ENCODE results near the gene CYP4A22. TPM values are rescaled to one million over a fixed set of nuclear protein-coding genes. Genes with fewer than 3 reads are reported as not detected.
"Not testable (repeated sequence)": the region's sequence is repeated elsewhere in the genome, so short reads cannot be mapped to it uniquely, and the experiment has no call there.

CYP4A22 gene
- total and polyA plus RNA-seq, 9 donors, result 0.07 to 0.20 (median 0.14) TPM; not detected in 6

GRCh38 chr1:47191940-47192457 lies 54.8 kb downstream of the CYP4A22 start:
- Histone ChIP-seq H3K27ac (ENCODE audit: low read length) (no peak overlapping the region), H3K4me1 (ENCODE audit: control insufficient read depth, insufficient read depth, low read length) (peaks cover 38% of the 10 kb centered on the region), H3K27me3 (ENCODE audit: control insufficient read depth, insufficient read depth, low read length) (no peaks in the 10 kb centered on the region), H3K4me3 (ENCODE audit: low read length) (no peak overlapping the region), H3K9me3 (replicated peaks; ENCODE audit: control insufficient read depth, low read depth, low read length) (no peaks in the 10 kb centered on the region), H3K36me3 (ENCODE audit: control insufficient read depth, insufficient read depth, low read length) (no peaks in the 10 kb centered on the region)
- DNase-seq, result no peak
- 30% methylated on average over 3 of the region's 4 CpGs for WGBS (ENCODE audit: insufficient coverage)

GRCh38 chr1:47192458-47193384 lies 55.5 kb downstream of the CYP4A22 start:
- H3K27me3 ChIP-seq (ENCODE audit: control insufficient read depth, insufficient read depth, low read length), result no peaks in the 10 kb centered on the region
- H3K36me3 ChIP-seq (ENCODE audit: control insufficient read depth, insufficient read depth, low read length), result no peaks in the 10 kb centered on the region
- peak; percentile 88 for DNase-seq
- WGBS (ENCODE audit: insufficient coverage), result 5% methylated on average over 7 of the region's 10 CpGs
- H3K4me1 ChIP-seq (ENCODE audit: control insufficient read depth, insufficient read depth, low read length), result peaks cover 38% of the 10 kb centered on the region
- H3K9me3 ChIP-seq (replicated peaks; ENCODE audit: control insufficient read depth, low read depth, low read length), result no peaks in the 10 kb centered on the region
- no peak overlapping the region for H3K27ac ChIP-seq (ENCODE audit: low read length)
- no peak overlapping the region for H3K4me3 ChIP-seq (ENCODE audit: low read length)

- H3K9me3 ChIP-seq (replicated peaks; ENCODE audit: control insufficient read depth, low read depth, low read length); H3K36me3 ChIP-seq (ENCODE audit: control insufficient read depth, insufficient read depth, low read length); DNase-seq; H3K27ac ChIP-seq (ENCODE audit: low read length); H3K4me3 ChIP-seq (ENCODE audit: low read length); H3K27me3 ChIP-seq (ENCODE audit: control insufficient read depth, insufficient read depth, low read length): not testable (repeated sequence)
- WGBS (ENCODE audit: insufficient coverage), result 91% methylated on average over 9 of the region's 10 CpGs
- H3K4me1 ChIP-seq (ENCODE audit: control insufficient read depth, insufficient read depth, low read length), result peaks cover 38% of the 10 kb centered on the region
Observed at GRCh38 chr1:47193496-47193895, 56.3 kb downstream of the CYP4A22 start.

- H3K9me3 ChIP-seq (replicated peaks; ENCODE audit: control insufficient read depth, low read depth, low read length), result no peaks in the 10 kb centered on the region
- H3K27me3 ChIP-seq (ENCODE audit: control insufficient read depth, insufficient read depth, low read length), result peaks cover 6% of the 10 kb centered on the region
Observed at GRCh38 chr1:47194311-47194710, 57.1 kb downstream of the CYP4A22 start.

GRCh38 chr1:47195981-47196380 lies 58.7 kb downstream of the CYP4A22 start:
- H3K27me3 ChIP-seq (ENCODE audit: control insufficient read depth, insufficient read depth, low read length); H3K9me3 ChIP-seq (replicated peaks; ENCODE audit: control insufficient read depth, low read depth, low read length); H3K27ac ChIP-seq (ENCODE audit: low read length); H3K36me3 ChIP-seq (ENCODE audit: control insufficient read depth, insufficient read depth, low read length); DNase-seq; H3K4me3 ChIP-seq (ENCODE audit: low read length): not testable (repeated sequence)
- WGBS (ENCODE audit: insufficient coverage), result 100% methylated on average over 2 of the region's 9 CpGs
- H3K4me1 ChIP-seq (ENCODE audit: control insufficient read depth, insufficient read depth, low read length), result peaks cover 32% of the 10 kb centered on the region

More at GRCh38 chr1:47194311-47194710, 57.1 kb downstream of the CYP4A22 start:
- Histone ChIP-seq H3K4me1 (ENCODE audit: control insufficient read depth, insufficient read depth, low read length) (peaks cover 38% of the 10 kb centered on the region), H3K4me3 (ENCODE audit: low read length) (no peak overlapping the region), H3K36me3 (ENCODE audit: control insufficient read depth, insufficient read depth, low read length) (no peaks in the 10 kb centered on the region), H3K27ac (ENCODE audit: low read length) (no peak overlapping the region)
- DNase-seq, result no peak

- WGBS (ENCODE audit: insufficient coverage), result 48% methylated on average over 2 of the region's 3 CpGs
- H3K27ac ChIP-seq (ENCODE audit: low read length), result no peak overlapping the region
- no peak overlapping the region for H3K4me3 ChIP-seq (ENCODE audit: low read length)
- peaks cover 30% of the 10 kb centered on the region for H3K4me1 ChIP-seq (ENCODE audit: control insufficient read depth, insufficient read depth, low read length)
- no peaks in the 10 kb centered on the region for H3K9me3 ChIP-seq (replicated peaks; ENCODE audit: control insufficient read depth, low read depth, low read length)
- no peaks in the 10 kb centered on the region for H3K36me3 ChIP-seq (ENCODE audit: control insufficient read depth, insufficient read depth, low read length)
- no peak for DNase-seq
- peaks cover 6% of the 10 kb centered on the region for H3K27me3 ChIP-seq (ENCODE audit: control insufficient read depth, insufficient read depth, low read length)
Observed at GRCh38 chr1:47196622-47197021, 59.4 kb downstream of the CYP4A22 start.

- Histone ChIP-seq H3K9me3 (replicated peaks; ENCODE audit: control insufficient read depth, low read depth, low read length) (peaks cover 4% of the 10 kb centered on the region), H3K4me1 (ENCODE audit: control insufficient read depth, insufficient read depth, low read length) (peaks cover 14% of the 10 kb centered on the region), H3K36me3 (ENCODE audit: control insufficient read depth, insufficient read depth, low read length) (no peaks in the 10 kb centered on the region), H3K27ac (ENCODE audit: low read length) (no peak overlapping the region), H3K4me3 (ENCODE audit: low read length) (no peak overlapping the region), H3K27me3 (ENCODE audit: control insufficient read depth, insufficient read depth, low read length) (peaks cover 6% of the 10 kb centered on the region)
- 80% methylated on average over 4 of the region's 4 CpGs for WGBS (ENCODE audit: insufficient coverage)
- DNase-seq, result no peak
Observed at GRCh38 chr1:47198214-47198613, 61.0 kb downstream of the CYP4A22 start.

Other genes starting within 250 kb of the CYP4A22 start
- gene CYP4A11, start 196.0 kb upstream of the CYP4A22 start, total RNA-seq, result 0.13 TPM
- gene CYP4A11, start 196.0 kb upstream of the CYP4A22 start, polyA plus RNA-seq (ENCODE audit: insufficient read depth in 1 of 8, insufficient read length in 8 of 8, low replicate concordance in 1 of 8), result 1 to 10 TPM in 1 of 8 donors, under 1 TPM in 4, not detected in 3; 0.06 to 1.0 (median 0.12) TPM
- 3.0 TPM for gene CYP4X1, start 113.8 kb upstream of the CYP4A22 start, total RNA-seq
- gene CYP4X1, start 113.8 kb upstream of the CYP4A22 start, polyA plus RNA-seq (ENCODE audit: insufficient read depth in 1 of 8, insufficient read length in 8 of 8, low replicate concordance in 1 of 8), result 1 to 10 TPM; 2.3 to 3.7 (median 3.0) TPM
- 0.18 TPM for gene CYP4Z1, start 70.2 kb upstream of the CYP4A22 start, total RNA-seq
- under 1 TPM in 5 of 8 donors, not detected in 3; 0.07 to 0.19 (median 0.15) TPM for gene CYP4Z1, start 70.2 kb upstream of the CYP4A22 start, polyA plus RNA-seq (ENCODE audit: insufficient read depth in 1 of 8, insufficient read length in 8 of 8, low replicate concordance in 1 of 8)
- gene PDZK1IP1, start 52.6 kb downstream of the CYP4A22 start, total RNA-seq, result 0.09 TPM
- gene PDZK1IP1, start 52.6 kb downstream of the CYP4A22 start, polyA plus RNA-seq (ENCODE audit: insufficient read depth in 1 of 8, insufficient read length in 8 of 8, low replicate concordance in 1 of 8), result under 1 TPM in 6 of 8 donors, not detected in 2; 0.18 to 0.41 (median 0.25) TPM
- gene TAL1, start 94.8 kb downstream of the CYP4A22 start, total RNA-seq, result 3.0 TPM
- 1 to 10 TPM; 2.2 to 3.9 (median 3.3) TPM for gene TAL1, start 94.8 kb downstream of the CYP4A22 start, polyA plus RNA-seq (ENCODE audit: insufficient read depth in 1 of 8, insufficient read length in 8 of 8, low replicate concordance in 1 of 8)
- 5.1 TPM for gene STIL, start 176.7 kb downstream of the CYP4A22 start, total RNA-seq
- gene STIL, start 176.7 kb downstream of the CYP4A22 start, polyA plus RNA-seq (ENCODE audit: insufficient read depth in 1 of 8, insufficient read length in 8 of 8, low replicate concordance in 1 of 8), result 1 to 10 TPM; 3.6 to 6.0 (median 4.7) TPM
- 59.1 TPM for gene CMPK1, start 196.3 kb downstream of the CYP4A22 start, total RNA-seq
- 10 to 100 TPM; 52.2 to 77.6 (median 70.1) TPM for gene CMPK1, start 196.3 kb downstream of the CYP4A22 start, polyA plus RNA-seq (ENCODE audit: insufficient read depth in 1 of 8, insufficient read length in 8 of 8, low replicate concordance in 1 of 8)